Measurements from ENCODE around the gene BUB1. TPM values are rescaled to one million over a fixed set of nuclear protein-coding genes. Genes with fewer than 3 reads are reported as not detected.
"Not testable (repeated sequence)": the region's sequence is repeated elsewhere in the genome, so short reads cannot be mapped to it uniquely, and the experiment has no call there.

Gene BUB1
- total RNA-seq, 5 donors from 2014 or later (not counting 1 experiment from before 2014, with no cell fraction given): 2.7 to 4.7 (median 3.1) TPM

- H3K27me3 Mint-ChIP-seq; H3K9me3 Mint-ChIP-seq; H3K9me3 ChIP-seq; H3K27ac ChIP-seq (ENCODE audit: low read length); CTCF ChIA-PET; H3K4me1 Mint-ChIP-seq; H3K36me3 Mint-ChIP-seq; ATAC-seq (replicated peaks in 1 of 4); H3K27me3 ChIP-seq (replicated peaks in 1 of 2; ENCODE audit: control insufficient read depth in 2 of 2, extremely low read depth in 1 of 2, insufficient read depth in 2 of 2, low read length in 1 of 2); H3K4me3 Mint-ChIP-seq; H3K4me1 ChIP-seq (ENCODE audit: control insufficient read depth in 1 of 2, extremely low read depth in 1 of 2, insufficient read depth in 2 of 2, low read length in 2 of 2); H3K4me3 ChIP-seq (ENCODE audit: control insufficient read depth in 1 of 2, extremely low read depth in 1 of 2, low read length in 1 of 2); POLR2A ChIA-PET; H3K27ac Mint-ChIP-seq; DNase-seq; H3K36me3 ChIP-seq (ENCODE audit: control insufficient read depth in 2 of 2, extremely low read depth in 1 of 2, insufficient read depth in 1 of 2, low read length in 1 of 2): not testable (repeated sequence)
- no CpG with 5 or more reads among the region's 1 CpG for WGBS (ENCODE audit: insufficient coverage)
Measured at GRCh38 chr2:110613927-110614326, 63.9 kb downstream of the BUB1 start.

GRCh38 chr2:110610613-110611250, 67.1 kb downstream of the BUB1 start:
- H3K4me3 ChIP-seq (ENCODE audit: control insufficient read depth in 1 of 2, extremely low read depth in 1 of 2, low read length in 1 of 2); H3K9me3 Mint-ChIP-seq; H3K4me1 ChIP-seq (ENCODE audit: control insufficient read depth in 1 of 2, extremely low read depth in 1 of 2, insufficient read depth in 2 of 2, low read length in 2 of 2); H3K27ac ChIP-seq (ENCODE audit: low read length); H3K4me3 Mint-ChIP-seq; H3K4me1 Mint-ChIP-seq; H3K9me3 ChIP-seq; H3K27ac Mint-ChIP-seq; H3K36me3 ChIP-seq (ENCODE audit: control insufficient read depth in 2 of 2, extremely low read depth in 1 of 2, insufficient read depth in 1 of 2, low read length in 1 of 2); H3K36me3 Mint-ChIP-seq; POLR2A ChIA-PET; H3K27me3 ChIP-seq (replicated peaks in 1 of 2; ENCODE audit: control insufficient read depth in 2 of 2, extremely low read depth in 1 of 2, insufficient read depth in 2 of 2, low read length in 1 of 2); H3K27me3 Mint-ChIP-seq; CTCF ChIA-PET: not testable (repeated sequence)
- ATAC-seq (replicated peaks in 1 of 4): peak; percentile 58 to 74 (median 72)
- WGBS (ENCODE audit: insufficient coverage): no CpG with 5 or more reads among the region's 94 CpGs
- DNase-seq: peak in 16 of 35 experiments; percentile 1 to 41 (median 12)

GRCh38 chr2:110609843-110610612, 67.8 kb downstream of the BUB1 start:
- H3K4me3 Mint-ChIP-seq: peak overlapping the region in 1 of 3 donors; percentile 36

GRCh38 chr2:110608788-110609502, 68.9 kb downstream of the BUB1 start:
- DNase-seq; H3K27ac Mint-ChIP-seq; H3K4me3 Mint-ChIP-seq; H3K4me3 ChIP-seq (ENCODE audit: control insufficient read depth in 1 of 2, extremely low read depth in 1 of 2, low read length in 1 of 2); POLR2A ChIA-PET; H3K4me1 Mint-ChIP-seq; H3K4me1 ChIP-seq (ENCODE audit: control insufficient read depth in 1 of 2, extremely low read depth in 1 of 2, insufficient read depth in 2 of 2, low read length in 2 of 2); H3K27me3 Mint-ChIP-seq; H3K36me3 Mint-ChIP-seq; H3K9me3 ChIP-seq; CTCF ChIA-PET; H3K36me3 ChIP-seq (ENCODE audit: control insufficient read depth in 2 of 2, extremely low read depth in 1 of 2, insufficient read depth in 1 of 2, low read length in 1 of 2); H3K27ac ChIP-seq (ENCODE audit: low read length); H3K9me3 Mint-ChIP-seq; ATAC-seq (replicated peaks in 1 of 4); H3K27me3 ChIP-seq (replicated peaks in 1 of 2; ENCODE audit: control insufficient read depth in 2 of 2, extremely low read depth in 1 of 2, insufficient read depth in 2 of 2, low read length in 1 of 2): not testable (repeated sequence)
- WGBS (ENCODE audit: insufficient coverage): no CpG with 5 or more reads among the region's 8 CpGs

More at GRCh38 chr2:110609843-110610612, 67.8 kb downstream of the BUB1 start:
- ATAC-seq (replicated peaks in 1 of 4): peak; percentile 56 to 69 (median 62)
- H3K9me3 ChIP-seq; H3K9me3 Mint-ChIP-seq; H3K27ac ChIP-seq (ENCODE audit: low read length); H3K4me3 ChIP-seq (ENCODE audit: control insufficient read depth in 1 of 2, extremely low read depth in 1 of 2, low read length in 1 of 2); H3K4me1 ChIP-seq (ENCODE audit: control insufficient read depth in 1 of 2, extremely low read depth in 1 of 2, insufficient read depth in 2 of 2, low read length in 2 of 2); H3K36me3 Mint-ChIP-seq; H3K4me1 Mint-ChIP-seq; H3K27me3 Mint-ChIP-seq; H3K27ac Mint-ChIP-seq; H3K36me3 ChIP-seq (ENCODE audit: control insufficient read depth in 2 of 2, extremely low read depth in 1 of 2, insufficient read depth in 1 of 2, low read length in 1 of 2); H3K27me3 ChIP-seq (replicated peaks in 1 of 2; ENCODE audit: control insufficient read depth in 2 of 2, extremely low read depth in 1 of 2, insufficient read depth in 2 of 2, low read length in 1 of 2); POLR2A ChIA-PET; CTCF ChIA-PET: not testable (repeated sequence)
- no CpG with 5 or more reads among the region's 45 CpGs for WGBS (ENCODE audit: insufficient coverage)
- DNase-seq: peak in 1 of 35 experiments; percentile 5

- H3K4me3 Mint-ChIP-seq; H3K27me3 Mint-ChIP-seq; H3K9me3 Mint-ChIP-seq; ATAC-seq (replicated peaks in 1 of 4); H3K36me3 ChIP-seq (ENCODE audit: control insufficient read depth in 2 of 2, extremely low read depth in 1 of 2, insufficient read depth in 1 of 2, low read length in 1 of 2); H3K4me1 ChIP-seq (ENCODE audit: control insufficient read depth in 1 of 2, extremely low read depth in 1 of 2, insufficient read depth in 2 of 2, low read length in 2 of 2); H3K36me3 Mint-ChIP-seq; H3K27ac ChIP-seq (ENCODE audit: low read length); H3K27me3 ChIP-seq (replicated peaks in 1 of 2; ENCODE audit: control insufficient read depth in 2 of 2, extremely low read depth in 1 of 2, insufficient read depth in 2 of 2, low read length in 1 of 2); H3K4me1 Mint-ChIP-seq; H3K27ac Mint-ChIP-seq; CTCF ChIA-PET; POLR2A ChIA-PET; H3K9me3 ChIP-seq; H3K4me3 ChIP-seq (ENCODE audit: control insufficient read depth in 1 of 2, extremely low read depth in 1 of 2, low read length in 1 of 2): not testable (repeated sequence)
- WGBS (ENCODE audit: insufficient coverage): 73% methylated on average over 3 of the region's 12 CpGs
- peak in 1 of 35 experiments; percentile 19 for DNase-seq
Measured at GRCh38 chr2:110605057-110605456, 72.8 kb downstream of the BUB1 start.

GRCh38 chr2:110603917-110604591, 73.8 kb downstream of the BUB1 start:
- not testable (repeated sequence) for H3K36me3 Mint-ChIP-seq

More at GRCh38 chr2:110603917-110604591, 73.8 kb downstream of the BUB1 start:
- H3K9me3 Mint-ChIP-seq; DNase-seq; H3K27ac ChIP-seq (ENCODE audit: low read length); H3K9me3 ChIP-seq; POLR2A ChIA-PET; H3K4me1 Mint-ChIP-seq; H3K4me3 Mint-ChIP-seq; H3K4me3 ChIP-seq (ENCODE audit: control insufficient read depth in 1 of 2, extremely low read depth in 1 of 2, low read length in 1 of 2); H3K27ac Mint-ChIP-seq; H3K4me1 ChIP-seq (ENCODE audit: control insufficient read depth in 1 of 2, extremely low read depth in 1 of 2, insufficient read depth in 2 of 2, low read length in 2 of 2); CTCF ChIA-PET; H3K27me3 Mint-ChIP-seq; H3K27me3 ChIP-seq (replicated peaks in 1 of 2; ENCODE audit: control insufficient read depth in 2 of 2, extremely low read depth in 1 of 2, insufficient read depth in 2 of 2, low read length in 1 of 2); H3K36me3 ChIP-seq (ENCODE audit: control insufficient read depth in 2 of 2, extremely low read depth in 1 of 2, insufficient read depth in 1 of 2, low read length in 1 of 2); ATAC-seq (replicated peaks in 1 of 4): not testable (repeated sequence)
- no CpG with 5 or more reads among the region's 8 CpGs for WGBS (ENCODE audit: insufficient coverage)

Data from T-cell (primary cell).